AG04449 (cell line): Measurements from ENCODE around the gene FBXW2.

ENCODE experiments used
- CTCF ChIA-PET: fragments of 350-600 bp; formaldehyde crosslinking; extraction: SDS; loops from one replicate; lab custom pipeline; 2021; ENCODE audit warnings: antibody characterized with exemption; lab: Yijun Ruan, JAX
- POLR2A ChIA-PET: fragments of 400-600, 350-600 bp; formaldehyde crosslinking; extraction: SDS; loops from one replicate; lab custom pipeline; 2020; ENCODE audit warnings: antibody characterized with exemption, inconsistent platforms; lab: Yijun Ruan, JAX
- DNase-seq: peaks from one replicate; pipeline ENCODE4 v3.0.0-alpha.2; 2010; ENCODE audit warnings: low read depth, low spot score
- H3K4me3 ChIP-seq: 2 replicates; pipeline ENCODE4 v1.5.1; 2011; ENCODE audit warnings: low read depth, mild to moderate bottlenecking, control low read depth, low read length
- CTCF ChIP-seq: IDR thresholded peaks from one replicate; pipeline ENCODE4 v1.5.1; 2011; ENCODE audit warnings: mild to moderate bottlenecking, moderate library complexity, low read length, control low read depth, inconsistent platforms; ENCODE audit not compliant: insufficient read depth; ENCODE audit errors: missing control alignments

Gene FBXW2

GRCh38 chr9:120792898-120793765 lies at the start of gene FBXW2:
Gene FBXW2, minus strand, starts transcription at chr9:120793416. Its CDS starts 5,158 bp downstream, at chr9:120788258.
- DNase-seq, result peak; percentile 21
- ChIA-PET CTCF (interaction anchor here (0.8 to 2.3 kb wide), 6 partner anchors 20 to 189 kb away, joined by 3 to 7 read pairs (median 3); no protein-coding TSS in a partner anchor), POLR2A (interaction anchor here (0.6 to 1.4 kb wide), 4 partner anchors 9 to 49 kb away, joined by 3 to 7 read pairs (median 5); partner anchors contain the start of gene PSMD5)
- peak within 1 kb of the TSS; percentile 85 for H3K4me3 ChIP-seq
- TF ChIP-seq CTCF, result no peak

- peak overlapping the region; percentile 96 for H3K4me3 ChIP-seq
- ChIA-PET POLR2A (interaction anchor here (0.8 to 1.4 kb wide), 2 partner anchors 49 to 95 kb away, joined by 3 to 7 read pairs; partner anchors contain the start of gene FBXW2), CTCF (interaction anchor here (1.0 to 1.6 kb wide), 2 partner anchors 9 to 27 kb away, joined by 3 to 4 read pairs; no protein-coding TSS in a partner anchor)
- DNase-seq, result no peak
- no peak for TF ChIP-seq CTCF
Measured at GRCh38 chr9:120841930-120842684, 48.9 kb upstream of the FBXW2 start.

- POLR2A ChIA-PET, result no interaction called here
- no peak for DNase-seq
- H3K4me3 ChIP-seq, result no peak overlapping the region
- no peak for TF ChIP-seq CTCF
- CTCF ChIA-PET, result no interaction called here
Measured at GRCh38 chr9:120839146-120839545, 45.9 kb upstream of the FBXW2 start.

- no peak for TF ChIP-seq CTCF
- CTCF ChIA-PET, result no interaction called here
- no peak overlapping the region for H3K4me3 ChIP-seq
- POLR2A ChIA-PET, result no interaction called here
- no peak for DNase-seq
Measured at GRCh38 chr9:120837921-120838320, 44.7 kb upstream of the FBXW2 start.

DNA sequence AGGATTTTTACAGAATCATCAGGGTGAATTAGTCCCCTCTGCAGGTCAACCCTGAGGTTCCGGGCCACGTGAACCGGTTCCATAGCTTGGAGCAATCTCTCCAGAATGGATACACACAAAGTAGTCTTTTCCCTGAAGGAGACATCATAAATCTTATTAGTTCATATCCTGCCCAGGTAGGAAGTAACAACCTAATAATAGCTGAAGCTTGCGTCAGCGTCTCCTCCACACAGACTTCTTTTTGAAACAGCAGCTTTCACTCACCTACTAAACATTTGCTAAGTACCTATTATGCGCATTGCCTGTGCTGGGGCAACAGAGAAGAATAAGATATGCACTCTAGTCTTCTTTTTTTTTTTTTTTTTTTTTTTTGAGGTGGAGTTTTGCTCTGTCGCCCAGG lies 40.1 kb upstream of the FBXW2 start:
- DNase-seq, result no peak
- POLR2A ChIA-PET, result interaction anchor here (0.6 kb wide), 1 partner anchor 34 kb away, joined by 3 read pairs; no protein-coding TSS in a partner anchor
- H3K4me3 ChIP-seq, result no peak overlapping the region
- CTCF ChIA-PET, result no interaction called here
- TF ChIP-seq CTCF, result no peak

GRCh38 chr9:120832807-120833206 lies 39.6 kb upstream of the FBXW2 start:
- CTCF ChIA-PET, result interaction anchor here (0.8 to 0.9 kb wide), 2 partner anchors 10 to 77 kb away, joined by 3 read pairs; partner anchors contain the start of gene PSMD5
- H3K4me3 ChIP-seq, result no peak overlapping the region
- no peak for DNase-seq
- no peak for TF ChIP-seq CTCF
- POLR2A ChIA-PET, result interaction anchor here (0.6 kb wide), 1 partner anchor 33 kb away, joined by 3 read pairs; no protein-coding TSS in a partner anchor
